Mesenchymal stem cell (in vitro differentiated cells and primary cell): ENCODE data around the gene TRAF2.

Experiments
- DNase-seq: peaks from one replicate; pipeline ENCODE4 v3.0.0-alpha.2; 2013
- H2AFZ ChIP-seq: one replicate; pipeline ENCODE4 v1.6.1; 2013; ENCODE audit warnings: low read depth, mild to moderate bottlenecking, control low read depth, inconsistent platforms, low read length, moderate library complexity
- H2AK5ac ChIP-seq: 2 replicates; pipeline ENCODE4 v1.6.1; 2013; ENCODE audit warnings: low read length, moderate library complexity, mild to moderate bottlenecking, inconsistent platforms; ENCODE audit not compliant: severe bottlenecking
- H2BK120ac ChIP-seq: one replicate; pipeline ENCODE4 v1.6.1; 2013; ENCODE audit warnings: low read depth, mild to moderate bottlenecking, inconsistent platforms, low read length, moderate library complexity
- H2BK12ac ChIP-seq, 2 experiments: one replicate each; pipeline ENCODE4 v1.6.1; 2013; ENCODE audit warnings: inconsistent platforms in 2 of 2, low read length in 2 of 2, mild to moderate bottlenecking in 2 of 2, moderate library complexity in 2 of 2, control low read depth in 1 of 2
- H2BK15ac ChIP-seq: one replicate; pipeline ENCODE4 v1.6.1; 2013; ENCODE audit warnings: mild to moderate bottlenecking, low read depth, inconsistent platforms; ENCODE audit not compliant: poor library complexity, severe bottlenecking
- H2BK5ac ChIP-seq: 2 replicates; pipeline ENCODE4 v1.6.1; 2013; ENCODE audit warnings: low read depth, mild to moderate bottlenecking, low read length, control low read depth, inconsistent platforms; ENCODE audit not compliant: poor library complexity, severe bottlenecking
- H3K14ac ChIP-seq, 2 experiments: one replicate each; pipeline ENCODE4 v1.6.1; 2013; ENCODE audit warnings: inconsistent platforms in 2 of 2, low read length in 2 of 2, control low read depth in 1 of 2, mild to moderate bottlenecking in 1 of 2, moderate library complexity in 1 of 2
- H3K18ac ChIP-seq, 2 experiments: one replicate each; pipeline ENCODE4 v1.6.1; 2013; ENCODE audit warnings: inconsistent platforms in 2 of 2, low read length in 2 of 2, control low read depth in 1 of 2, low read depth in 1 of 2, mild to moderate bottlenecking in 1 of 2
- H3K23ac ChIP-seq, 2 experiments: one replicate each; pipeline ENCODE4 v1.6.1; 2013; ENCODE audit warnings: inconsistent platforms in 2 of 2, low read length in 2 of 2, mild to moderate bottlenecking in 2 of 2, moderate library complexity in 2 of 2, control low read depth in 1 of 2
- H3K27ac ChIP-seq: 2 replicates; pipeline ENCODE4 v1.5.1; 2013; ENCODE audit warnings: mild to moderate bottlenecking, moderate library complexity, low read length, control low read depth, inconsistent platforms; ENCODE audit not compliant: poor library complexity, severe bottlenecking
- H3K27me3 ChIP-seq, 2 experiments: 2 replicates each; pipeline versions ENCODE4 v1.6.1 to v1.7.0; 2013; ENCODE audit warnings: low read length in 2 of 2, mild to moderate bottlenecking in 2 of 2, moderate library complexity in 2 of 2, control low read depth in 1 of 2, inconsistent platforms in 1 of 2; ENCODE audit not compliant: control insufficient read depth in 1 of 2, insufficient read depth in 1 of 2
- H3K36me3 ChIP-seq, 2 experiments: 2 replicates each; pipeline versions ENCODE4 v1.6.1 to v1.7.0; 2013; ENCODE audit warnings: low read length in 2 of 2, control low read depth in 1 of 2, inconsistent platforms in 1 of 2, low read depth in 1 of 2, mild to moderate bottlenecking in 1 of 2; ENCODE audit not compliant: insufficient read depth in 2 of 2, control insufficient read depth in 1 of 2
- H3K4ac ChIP-seq, 2 experiments: one replicate each; pipeline ENCODE4 v1.6.1; 2013; ENCODE audit warnings: inconsistent platforms in 2 of 2, low read length in 2 of 2, mild to moderate bottlenecking in 2 of 2, moderate library complexity in 2 of 2, control low read depth in 1 of 2, low read depth in 1 of 2
- H3K4me1 ChIP-seq: 2 replicates; pipeline ENCODE4 v1.6.1; 2013; ENCODE audit warnings: low read depth, low read length, control low read depth; ENCODE audit not compliant: control insufficient read depth, insufficient read depth
- H3K4me2 ChIP-seq: 2 replicates; pipeline ENCODE4 v1.6.1; 2013; ENCODE audit warnings: low read length, mild to moderate bottlenecking, inconsistent platforms; ENCODE audit not compliant: poor library complexity, severe bottlenecking
- H3K4me3 ChIP-seq, 2 experiments: 2 replicates each; pipeline versions ENCODE4 v1.5.1 to v1.7.0; 2013; ENCODE audit warnings: low read length in 2 of 2, mild to moderate bottlenecking in 2 of 2, control low read depth in 1 of 2, low read depth in 1 of 2; ENCODE audit not compliant: insufficient read depth in 1 of 2
- H3K79me1 ChIP-seq: replicated peaks from 2 replicates; pipeline ENCODE4 v1.6.1; 2013; ENCODE audit warnings: mild to moderate bottlenecking, control low read depth, low read length, inconsistent platforms; ENCODE audit not compliant: poor library complexity, severe bottlenecking
- H3K9ac ChIP-seq: 2 replicates; pipeline ENCODE4 v1.7.0; 2013; ENCODE audit warnings: mild to moderate bottlenecking, low read length, moderate library complexity
- H3K9me3 ChIP-seq: 2 replicates; pipeline ENCODE4 v1.7.0; 2013; ENCODE audit warnings: mild to moderate bottlenecking, low read length; ENCODE audit not compliant: control insufficient read depth
- H4K8ac ChIP-seq: one replicate; pipeline ENCODE4 v1.6.1; 2013; ENCODE audit warnings: inconsistent platforms, mild to moderate bottlenecking, low read length, moderate library complexity
- H4K91ac ChIP-seq: one replicate; pipeline ENCODE4 v1.6.1; 2013; ENCODE audit warnings: mild to moderate bottlenecking, low read length, inconsistent platforms
- WGBS: methylation state at CpG from one replicate; pipeline ENCODE4 v1.1.7; 2013; ENCODE audit warnings: mixed read lengths; 5-methylcytosine and 5-hydroxymethylcytosine counted together

TRAF2 gene

GRCh38 chr9:136952876-136953770 lies 66.8 kb downstream of the TRAF2 start:
- Histone ChIP-seq H3K36me3 (no peaks in the 10 kb centered on the region), H2BK120ac (no peak overlapping the region), H3K27me3 (peaks cover 0 to 16% of the 10 kb centered on the region in 2 experiments), H3K14ac (no peak overlapping the region), H3K18ac (no peak overlapping the region), H3K79me1 (no peaks in the 10 kb centered on the region), H4K8ac (no peak overlapping the region), H3K4ac (no peak overlapping the region), H3K9me3 (peaks cover 3% of the 10 kb centered on the region), H2AK5ac (no peak overlapping the region), H2BK12ac (no peak overlapping the region), H3K4me2 (no peak overlapping the region), H2BK5ac (no peak overlapping the region), H2AFZ (no peak overlapping the region), H3K27ac (no peak overlapping the region), H3K4me3 (no peak overlapping the region), H3K4me1 (peaks cover 18% of the 10 kb centered on the region), H4K91ac (no peak overlapping the region), H2BK15ac (no peak overlapping the region), H3K9ac (no peak overlapping the region), H3K23ac (no peak overlapping the region)
- WGBS = 91% methylated on average over 39 of the region's 44 CpGs
- no peak for DNase-seq

- Histone ChIP-seq H2BK12ac (no peak overlapping the region), H3K23ac (no peak overlapping the region)
Measured at GRCh38 chr9:136953771-136954269, 67.5 kb downstream of the TRAF2 start.

GRCh38 chr9:136954270-136955083 lies 68.2 kb downstream of the TRAF2 start:
- peaks cover 3% of the 10 kb centered on the region for H3K9me3 ChIP-seq
- H2BK12ac ChIP-seq = no peak overlapping the region
- H3K4ac ChIP-seq = no peak overlapping the region
- H3K27me3 ChIP-seq = peaks cover 0 to 16% of the 10 kb centered on the region in 2 experiments
- WGBS = 85% methylated on average over 20 of the region's 25 CpGs
- no peak overlapping the region for H2BK120ac ChIP-seq
- H3K9ac ChIP-seq = no peak overlapping the region
- no peak overlapping the region for H3K27ac ChIP-seq
- H2AFZ ChIP-seq = no peak overlapping the region
- no peak overlapping the region for H2BK5ac ChIP-seq
- H3K4me1 ChIP-seq = peaks cover 15% of the 10 kb centered on the region
- H3K4me2 ChIP-seq = no peak overlapping the region
- no peak overlapping the region for H4K91ac ChIP-seq
- no peak overlapping the region for H3K4me3 ChIP-seq
- H3K18ac ChIP-seq = no peak overlapping the region
- no peak for DNase-seq
- H3K23ac ChIP-seq = no peak overlapping the region
- H2AK5ac ChIP-seq = no peak overlapping the region
- H3K36me3 ChIP-seq = no peaks in the 10 kb centered on the region
- H3K14ac ChIP-seq = no peak overlapping the region
- no peaks in the 10 kb centered on the region for H3K79me1 ChIP-seq
- no peak overlapping the region for H4K8ac ChIP-seq
- no peak overlapping the region for H2BK15ac ChIP-seq

More at GRCh38 chr9:136953771-136954269, 67.5 kb downstream of the TRAF2 start:
- Histone ChIP-seq H3K4ac (no peak overlapping the region), H2BK5ac (no peak overlapping the region), H3K36me3 (no peaks in the 10 kb centered on the region), H4K8ac (no peak overlapping the region), H3K4me3 (no peak overlapping the region), H3K4me1 (peaks cover 17% of the 10 kb centered on the region), H2BK15ac (no peak overlapping the region), H3K9me3 (peaks cover 3% of the 10 kb centered on the region), H2AK5ac (no peak overlapping the region), H3K79me1 (no peaks in the 10 kb centered on the region), H4K91ac (no peak overlapping the region), H2BK120ac (no peak overlapping the region), H3K4me2 (no peak overlapping the region), H3K14ac (no peak overlapping the region), H3K27ac (no peak overlapping the region), H2AFZ (no peak overlapping the region), H3K18ac (no peak overlapping the region), H3K27me3 (peaks cover 0 to 16% of the 10 kb centered on the region in 2 experiments), H3K9ac (no peak overlapping the region)
- DNase-seq = no peak
- WGBS = 83% methylated on average over 18 of the region's 19 CpGs
